Stomach (tissue), 9 donors: Measurements from ENCODE around the gene CENPA. TPM values are rescaled to one million over a fixed set of nuclear protein-coding genes. Genes with fewer than 3 reads are reported as not detected.

Source experiments
- DNase-seq, 2 donors: peaks; one replicate each; pipeline versions ENCODE4 v3.0.0 to v3.0.0-alpha.2; 2013 to 2019
- H3K27ac ChIP-seq, 5 donors: fragments of 200-600 bp in 4 of 5; sonication (generic) in 4 of 5; one replicate each; pipeline ENCODE4 v1.5.1; 2013 to 2019; ENCODE audit warnings: mild to moderate bottlenecking in 1 of 5, moderate library complexity in 1 of 5
- H3K27me3 ChIP-seq, 3 donors: fragments of 200-600 bp; sonication (generic); one replicate each; pipeline ENCODE4 v1.5.1; 2017 to 2019; ENCODE audit warnings: mixed run types in 1 of 3
- H3K36me3 ChIP-seq, 4 donors: fragments of 200-600 bp; sonication (generic); 1 replicate in 3 of 4; 2 replicates in 1 of 4; pipeline ENCODE4 v1.5.1; 2016 to 2019
- H3K4me1 ChIP-seq, 4 donors: fragments of 200-600 bp; sonication (generic); one replicate each; pipeline ENCODE4 v1.5.1; 2016 to 2019
- H3K4me3 ChIP-seq, 4 donors: fragments of 200-600 bp; sonication (generic) in 3 of 4; one replicate each; pipeline ENCODE4 v1.5.1; 2016 to 2019; ENCODE audit warnings: mild to moderate bottlenecking in 1 of 4
- H3K9me3 ChIP-seq, 4 donors: fragments of 200-600 bp; sonication (generic); one replicate each; pipeline ENCODE4 v1.5.1; 2016 to 2019
- CTCF ChIP-seq, 7 experiments: fragments of 450-650 bp in 4 of 7; fragments of 200-600 bp in 3 of 7; sonication (generic) in 3 of 7; IDR thresholded peaks; one replicate each; pipeline ENCODE4 v1.5.1; 2016 to 2019; ENCODE audit warnings: antibody characterized with exemption in 7 of 7, control low read depth in 2 of 7, mild to moderate bottlenecking in 1 of 7
- EP300 ChIP-seq: sonication (generic); formaldehyde crosslinking; IDR thresholded peaks from one replicate; pipeline ENCODE4 v1.6.1; 2017; ENCODE audit warnings: antibody characterized with exemption
- POLR2A ChIP-seq, 4 donors: fragments of 450-650 bp; IDR thresholded peaks; one replicate each; pipeline ENCODE4 v1.6.1; 2016; ENCODE audit warnings: antibody characterized with exemption in 4 of 4, control low read depth in 2 of 4, mild to moderate bottlenecking in 1 of 4, moderate library complexity in 1 of 4
- POLR2AphosphoS5 ChIP-seq, 3 donors: sonication (generic); formaldehyde crosslinking; IDR thresholded peaks; one replicate each; pipeline ENCODE4 v1.6.1; 2016; ENCODE audit warnings: antibody characterized with exemption in 3 of 3
- WGBS, 5 donors: extraction: QIAGEN DNeasy Blood & Tissue Kit in 3 of 5; methylation state at CpG; one replicate each; pipeline versions ENCODE4 v1.1.5 to v1.1.7; 2013 to 2018; 5-methylcytosine and 5-hydroxymethylcytosine counted together
- intact Hi-C: fragments of 100-400 bp; cut with DNase I; formaldehyde crosslinking; loops from one replicate; pipeline ENCODE4 v1.15.1; 2023; ENCODE audit warnings: low total_unique reads
- polyA plus RNA-seq, 3 donors: library from polyadenylated mRNA; stranded (reverse); fragments of 200-250 nt; gene quantifications; one replicate each; pipeline ENCODE4 v1.2.3, GENCODE V29; 2013
- total RNA-seq, 5 donors: library from RNA; depleted of rRNA; stranded (reverse); fragments of >200 nt; gene quantifications; one replicate each; pipeline versions ENCODE4 v1.1.0 to v1.2.3, GENCODE V29; 2014 to 2016
- donor health status: healthy with polysubstance abuse.
- donor health status: Bipolar disorder and iron deficiency.
- donor health status: healthy.

The CENPA gene
- total and polyA plus RNA-seq, 8 donors, result 2.0 to 4.0 (median 2.7) TPM; not detected in 4

GRCh38 chr2:26740346-26740745, 45.5 kb upstream of the CENPA start:
- H3K27me3 ChIP-seq, result peaks cover 0 to 9% (median 0%) of the 10 kb centered on the region in 3 donors
- WGBS, 5 donors, result 79 to 92% (median 88%) methylated on average over 6 of the region's 6 CpGs
- H3K4me3 ChIP-seq, result no peak overlapping the region
- no peak for DNase-seq
- H3K27ac ChIP-seq, result no peak overlapping the region
- peaks cover 0 to 7% (median 2%) of the 10 kb centered on the region in 4 donors for H3K4me1 ChIP-seq
- H3K9me3 ChIP-seq, result no peaks in the 10 kb centered on the region
- TF ChIP-seq POLR2A (IDR thresholded peaks at IDR 0.05), result no peak
- TF ChIP-seq EP300, result no peak
- TF ChIP-seq POLR2AphosphoS5 (IDR thresholded peaks at IDR 0.05), result no peak
- TF ChIP-seq CTCF (IDR thresholded peaks at IDR 0.05), result no peak
- H3K36me3 ChIP-seq, result no peaks in the 10 kb centered on the region
- intact Hi-C loops, result loop anchor here (5.0 kb wide), 1 partner anchor 133 kb away; no protein-coding TSS in a partner anchor

GRCh38 chr2:26740890-26741302, 45.0 kb upstream of the CENPA start:
- Histone ChIP-seq H3K36me3 (no peaks in the 10 kb centered on the region), H3K4me1 (peaks cover 0 to 11% (median 4%) of the 10 kb centered on the region in 4 donors), H3K4me3 (no peak overlapping the region), H3K27ac (no peak overlapping the region), H3K27me3 (peaks cover 0 to 9% (median 0%) of the 10 kb centered on the region in 3 donors), H3K9me3 (no peaks in the 10 kb centered on the region)
- no peak for TF ChIP-seq EP300
- TF ChIP-seq POLR2A (IDR thresholded peaks at IDR 0.05), result no peak
- no peak for TF ChIP-seq POLR2AphosphoS5 (IDR thresholded peaks at IDR 0.05)
- TF ChIP-seq CTCF (IDR thresholded peaks at IDR 0.05), result no peak
- DNase-seq, result peak in 1 of 2 donors; percentile 67
- intact Hi-C loops, result loop anchor here (5.0 kb wide), 1 partner anchor 134 kb away; no protein-coding TSS in a partner anchor
- WGBS, 5 donors, result 54 to 65% (median 61%) methylated on average over 8 of the region's 8 CpGs

GRCh38 chr2:26742048-26742770, 43.6 kb upstream of the CENPA start:
- Histone ChIP-seq H3K27me3 (peaks cover 0 to 9% (median 0%) of the 10 kb centered on the region in 3 donors), H3K4me3 (no peak overlapping the region), H3K4me1 (peaks cover 0 to 6% (median 2%) of the 10 kb centered on the region in 4 donors), H3K36me3 (no peaks in the 10 kb centered on the region), H3K27ac (no peak overlapping the region), H3K9me3 (no peaks in the 10 kb centered on the region)
- WGBS, 5 donors, result 93 to 96% (median 94%) methylated on average over 8 to 15 of the region's 15 CpGs
- intact Hi-C loops, result loop anchor here (5.0 kb wide), 1 partner anchor 135 kb away; no protein-coding TSS in a partner anchor
- no peak for DNase-seq
- TF ChIP-seq POLR2AphosphoS5 (IDR thresholded peaks at IDR 0.05), result no peak
- no peak for TF ChIP-seq POLR2A (IDR thresholded peaks at IDR 0.05)
- no peak for TF ChIP-seq CTCF (IDR thresholded peaks at IDR 0.05)
- no peak for TF ChIP-seq EP300

GRCh38 chr2:26743852-26744251, 42.0 kb upstream of the CENPA start:
- WGBS, 5 donors, result 87 to 97% (median 91%) methylated on average over 3 of the region's 3 CpGs

More at GRCh38 chr2:26743852-26744251, 42.0 kb upstream of the CENPA start:
- Histone ChIP-seq H3K9me3 (no peaks in the 10 kb centered on the region), H3K27ac (no peak overlapping the region), H3K4me3 (no peak overlapping the region), H3K27me3 (peaks cover 0 to 2% (median 0%) of the 10 kb centered on the region in 3 donors), H3K4me1 (peaks cover 0 to 6% (median 2%) of the 10 kb centered on the region in 4 donors), H3K36me3 (no peaks in the 10 kb centered on the region)
- no peak for DNase-seq
- no peak for TF ChIP-seq POLR2AphosphoS5 (IDR thresholded peaks at IDR 0.05)
- no peak for TF ChIP-seq POLR2A (IDR thresholded peaks at IDR 0.05)
- TF ChIP-seq EP300, result no peak
- intact Hi-C loops, result loop anchor here (5.0 kb wide), 1 partner anchor 137 kb away; no protein-coding TSS in a partner anchor
